SH-SY5Y (cell line): Measurements from ENCODE around the gene MGME1.

Experiments
- GATA2 ChIP-seq: IDR thresholded peaks from 2 replicates; pipeline ENCODE4 v1.6.1; 2011; ENCODE audit warnings: mild to moderate bottlenecking, low read depth, low read length
- GATA3 ChIP-seq: IDR thresholded peaks from 2 replicates; pipeline ENCODE4 v1.6.1; 2011; ENCODE audit warnings: low read depth, mild to moderate bottlenecking, low read length, moderate library complexity

- TF ChIP-seq GATA2 = no peak
- no peak for TF ChIP-seq GATA3
These were observed 28.4 kb upstream of the MGME1 start for GRCh38 chr20:17940224-17940971.
